ENCODE data around the gene SNX15.

The SNX15 gene

DNA sequence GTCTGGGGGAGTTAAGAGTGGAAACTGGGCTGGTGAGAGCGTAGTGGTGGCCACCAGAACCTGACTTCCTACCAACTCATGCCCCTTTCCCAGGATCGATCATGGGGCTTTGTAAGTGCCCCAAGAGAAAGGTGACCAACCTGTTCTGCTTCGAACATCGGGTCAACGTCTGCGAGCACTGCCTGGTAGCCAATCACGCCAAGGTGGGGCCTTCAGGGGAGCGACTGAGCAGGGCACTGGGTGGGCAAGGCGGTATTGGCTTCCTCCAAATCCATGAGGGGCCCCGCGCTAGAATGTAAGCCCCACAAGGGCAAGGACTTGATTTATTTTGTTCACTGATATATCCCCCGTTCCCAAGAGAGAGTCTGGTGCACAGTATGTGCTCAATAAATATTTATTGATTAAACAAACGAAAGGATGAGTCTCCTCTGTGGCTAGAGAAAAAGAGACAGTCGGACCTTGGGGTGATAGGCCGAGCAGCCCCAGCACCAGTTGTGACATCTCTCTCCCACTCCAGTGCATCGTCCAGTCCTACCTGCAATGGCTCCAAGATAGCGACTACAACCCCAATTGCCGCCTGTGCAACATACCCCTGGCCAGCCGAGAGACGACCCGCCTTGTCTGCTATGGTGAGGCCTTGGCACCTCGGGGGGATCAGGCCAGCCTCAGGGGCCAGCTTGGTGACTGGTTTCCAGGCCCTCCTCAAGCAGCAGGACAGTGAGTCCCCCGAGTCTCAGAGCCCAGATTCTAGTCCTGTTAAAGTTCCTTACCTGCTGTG, 57.5 kb downstream of the SNX15 start:
- DNase-seq (ENCODE audit: low read depth in 2 of 2): no peak

- DNase-seq (ENCODE audit: low read depth in 2 of 2): no peak
These were observed 58.2 kb downstream of the SNX15 start for GRCh38 chr11:65085446-65085845.

DNA sequence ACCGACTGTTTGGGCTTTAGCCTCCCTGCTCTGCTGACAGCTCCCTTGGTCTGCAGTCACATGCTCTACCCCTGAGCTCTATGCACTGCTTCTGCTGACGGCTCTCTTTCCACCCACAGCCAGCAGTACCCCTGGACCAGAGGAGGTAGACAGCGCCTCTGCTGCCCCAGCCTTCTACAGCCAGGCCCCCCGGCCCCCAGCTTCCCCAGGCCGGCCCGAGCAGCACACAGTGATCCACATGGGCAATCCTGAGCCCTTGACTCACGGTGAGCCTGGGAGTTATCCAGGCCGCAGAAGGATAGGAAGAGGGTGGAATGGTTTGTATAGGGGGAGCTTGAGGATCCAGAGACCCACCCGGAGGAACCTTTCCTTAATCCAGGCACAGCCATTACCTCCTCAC, 59.6 kb downstream of the SNX15 start:
- DNase-seq (ENCODE audit: low read depth in 2 of 2): no peak

DNA sequence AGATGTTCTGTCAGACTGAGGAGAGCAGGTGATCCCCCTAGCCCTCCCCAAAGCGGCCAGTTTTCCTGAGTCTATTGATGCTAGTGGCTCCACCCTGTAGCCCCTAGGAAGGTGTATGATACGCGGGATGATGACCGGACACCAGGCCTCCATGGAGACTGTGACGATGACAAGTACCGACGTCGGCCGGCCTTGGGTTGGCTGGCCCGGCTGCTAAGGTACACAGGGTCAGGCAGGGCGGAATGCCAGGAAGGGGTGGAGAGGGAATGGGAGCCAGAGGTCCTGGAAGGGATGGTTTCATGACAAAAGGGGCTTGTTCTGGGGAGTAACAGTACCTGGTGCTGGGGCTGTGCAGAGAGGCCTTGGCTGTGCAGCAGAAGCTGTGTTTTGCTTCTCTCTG, 60.0 kb downstream of the SNX15 start:
- DNase-seq (ENCODE audit: low read depth in 2 of 2): no peak

DNA sequence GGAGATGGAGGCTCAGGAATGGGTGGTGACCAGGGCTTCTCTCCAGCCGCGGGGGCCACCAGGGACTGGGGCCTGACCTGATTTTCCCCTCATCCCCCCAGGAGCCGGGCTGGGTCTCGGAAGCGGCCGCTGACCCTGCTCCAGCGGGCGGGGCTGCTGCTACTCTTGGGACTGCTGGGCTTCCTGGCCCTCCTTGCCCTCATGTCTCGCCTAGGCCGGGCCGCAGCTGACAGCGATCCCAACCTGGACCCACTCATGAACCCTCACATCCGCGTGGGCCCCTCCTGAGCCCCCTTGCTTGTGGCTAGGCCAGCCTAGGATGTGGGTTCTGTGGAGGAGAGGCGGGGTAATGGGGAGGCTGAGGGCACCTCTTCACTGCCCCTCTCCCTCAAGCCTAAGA, 60.6 kb downstream of the SNX15 start:
- no peak for DNase-seq (ENCODE audit: low read depth in 2 of 2)

DNA sequence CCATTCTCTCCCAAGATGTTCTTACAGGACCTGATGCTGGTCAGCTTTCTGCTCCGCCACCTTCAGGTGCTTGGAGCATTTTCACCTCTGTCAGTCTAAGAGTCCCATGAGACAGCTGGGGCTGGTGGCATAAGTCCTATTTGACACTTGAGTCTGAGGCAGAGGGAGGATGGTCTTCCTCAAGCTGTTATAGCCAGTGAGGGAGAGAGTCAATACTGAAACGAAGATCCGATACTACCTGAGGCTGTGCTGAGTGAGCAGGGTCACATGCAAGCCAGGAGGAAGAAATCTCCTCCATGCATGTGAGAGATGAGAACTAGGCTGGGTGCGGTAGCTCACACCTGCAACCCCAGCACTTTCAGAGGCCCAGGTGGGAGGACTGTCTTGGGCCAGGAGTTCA, 62.4 kb downstream of the SNX15 start:
- DNase-seq (ENCODE audit: low read depth in 2 of 2): no peak

Data from stimulated activated CD8-positive, alpha-beta memory T cell treated with anti-CD3 and anti-CD28 coated beads, Interleukin-15, amount 100 ng/mL, for 4 hours (primary cell).